ENCODE data around the gene CER1. TPM values are rescaled to one million over a fixed set of nuclear protein-coding genes. Genes with fewer than 3 reads are reported as not detected.

Gene CER1
- total and polyA plus RNA-seq, 10 of the 15 experiments (the other 5 are each of a cell fraction or from before 2014, with no cell fraction given), result not detected

GRCh38 chr9:14678776-14679175 lies 43.8 kb downstream of the CER1 start:
- Histone ChIP-seq H3K4me3 (no peak overlapping the region), H3K9ac (ENCODE audit: control insufficient read depth, insufficient read depth, low read length) (no peak overlapping the region), H2AFZ (ENCODE audit: control insufficient read depth, low read depth, low read length) (no peak overlapping the region), H3K27me3 (replicated peaks in 1 of 2; ENCODE audit: control insufficient read depth in 2 of 2, insufficient read depth in 2 of 2, low read length in 1 of 2) (no peaks in the 10 kb centered on the region), H3K4me1 (ENCODE audit: control insufficient read depth, insufficient read depth, low read length) (no peaks in the 10 kb centered on the region), H3K9me3 (replicated peaks; ENCODE audit: control insufficient read depth, insufficient read depth, low read length) (no peaks in the 10 kb centered on the region), H3K36me3 (ENCODE audit: control insufficient read depth in 2 of 2, insufficient read depth in 2 of 2, low read length in 1 of 2) (peaks cover 0 to 12% of the 10 kb centered on the region in 2 experiments; a peak in 1 of 4 replicates), H3K27ac (ENCODE audit: control insufficient read depth, insufficient read depth) (no peak overlapping the region), H3K79me2 (ENCODE audit: control insufficient read depth, insufficient read depth, low read length) (peaks cover 3% of the 10 kb centered on the region; the same call in 1 of the 2 replicates), H3K4me2 (ENCODE audit: control insufficient read depth, insufficient read depth) (no peak overlapping the region), H4K20me1 (ENCODE audit: control insufficient read depth, insufficient read depth) (no peaks in the 10 kb centered on the region)
- FAIRE-seq (no peak), ATAC-seq (no peak), DNase-seq (ENCODE audit: low read depth, low spot score) (no peak)
- in situ Hi-C loops (cut with MboI), result no loop called here
- ChIA-PET SMC1A (ENCODE audit: uncharacterized antibody, unreplicated experiment) (no interaction called here), CTCF (no interaction called here), RAD21 (ENCODE audit: unreplicated experiment) (no interaction called here), POLR2A (no interaction called here)
- WGBS (ENCODE audit: insufficient coverage, insufficient replicate concordance, low lambda C conversion rate, missing lambda C conversion rate), result 95% methylated on average over 3 of the region's 3 CpGs
- no TSS peak for BruUV-seq (replicated peaks)
- TF ChIP-seq GATAD2B (conservative IDR thresholded peaks at IDR 0.05; ENCODE audit: low read depth), result no peak
- TF ChIP-seq TARDBP (IDR thresholded peaks at IDR 0.05; ENCODE audit: borderline replicate concordance), result no peak
- no peak for TF ChIP-seq MEF2B (IDR thresholded peaks at IDR 0.05; ENCODE audit: partially characterized antibody, poor library complexity, severe bottlenecking)
- TF ChIP-seq ZNF592 (IDR thresholded peaks at IDR 0.05), result no peak
- intact Hi-C loops (cut with micrococcal nuclease; ENCODE audit: unreplicated experiment), result no loop called here

Data from GM12878 (cell line).